Fibroblast of the conjunctiva (primary cell): ENCODE results near the gene GALNT9.

ENCODE experiments used
- DNase-seq: peaks from one replicate; pipeline ENCODE4 v3.0.0-alpha.2; 2010; ENCODE audit warnings: low read depth

GALNT9 gene

DNA sequence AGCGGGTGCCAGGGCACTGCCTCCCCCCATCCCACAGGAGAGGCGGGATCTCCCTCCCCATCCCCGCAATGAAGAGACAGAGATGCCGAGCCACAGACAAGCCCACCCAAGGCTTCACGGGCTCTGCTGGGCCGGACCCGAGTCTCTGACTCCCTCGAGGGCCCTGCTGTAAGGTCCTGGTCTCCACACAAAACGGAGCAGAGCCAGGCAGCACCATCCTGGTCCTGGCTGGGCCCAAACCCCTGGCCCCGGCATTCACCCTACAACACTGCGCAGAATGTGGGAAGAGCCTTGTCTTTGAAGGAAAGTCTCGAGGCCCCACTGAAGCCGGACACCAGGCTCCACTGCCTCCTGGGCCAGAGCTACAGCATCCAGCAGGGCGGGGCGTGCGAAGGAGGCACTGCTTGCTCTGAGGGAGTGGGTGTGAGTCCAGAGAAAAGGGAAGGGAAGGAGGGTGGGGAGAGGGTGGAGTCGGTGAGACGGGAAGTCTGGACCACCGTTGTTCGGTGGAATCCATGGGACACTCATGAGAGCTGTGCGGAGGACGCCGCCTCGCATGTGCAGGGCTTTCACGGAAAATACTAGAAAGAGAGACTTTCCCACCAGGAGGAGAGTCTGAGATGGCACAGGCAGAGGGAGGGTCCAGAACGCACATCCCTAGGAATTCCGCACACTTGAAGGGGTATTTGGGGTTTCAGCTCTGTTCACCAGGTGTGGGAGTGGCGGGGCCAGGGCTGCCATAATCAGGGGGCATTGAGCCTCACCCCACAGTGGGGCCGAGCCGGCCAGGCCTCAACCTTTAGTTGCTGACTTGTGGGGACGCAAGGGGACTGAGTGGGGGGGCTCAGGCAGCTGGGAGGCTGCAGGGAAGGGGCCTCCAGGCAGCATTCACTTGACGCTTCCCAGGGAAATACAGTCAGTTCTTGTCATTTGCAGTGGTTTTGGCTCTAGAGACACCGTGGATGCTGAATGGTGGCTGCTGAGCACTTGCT, 36.8 kb downstream of the GALNT9 start:
- DNase-seq = no peak

DNA sequence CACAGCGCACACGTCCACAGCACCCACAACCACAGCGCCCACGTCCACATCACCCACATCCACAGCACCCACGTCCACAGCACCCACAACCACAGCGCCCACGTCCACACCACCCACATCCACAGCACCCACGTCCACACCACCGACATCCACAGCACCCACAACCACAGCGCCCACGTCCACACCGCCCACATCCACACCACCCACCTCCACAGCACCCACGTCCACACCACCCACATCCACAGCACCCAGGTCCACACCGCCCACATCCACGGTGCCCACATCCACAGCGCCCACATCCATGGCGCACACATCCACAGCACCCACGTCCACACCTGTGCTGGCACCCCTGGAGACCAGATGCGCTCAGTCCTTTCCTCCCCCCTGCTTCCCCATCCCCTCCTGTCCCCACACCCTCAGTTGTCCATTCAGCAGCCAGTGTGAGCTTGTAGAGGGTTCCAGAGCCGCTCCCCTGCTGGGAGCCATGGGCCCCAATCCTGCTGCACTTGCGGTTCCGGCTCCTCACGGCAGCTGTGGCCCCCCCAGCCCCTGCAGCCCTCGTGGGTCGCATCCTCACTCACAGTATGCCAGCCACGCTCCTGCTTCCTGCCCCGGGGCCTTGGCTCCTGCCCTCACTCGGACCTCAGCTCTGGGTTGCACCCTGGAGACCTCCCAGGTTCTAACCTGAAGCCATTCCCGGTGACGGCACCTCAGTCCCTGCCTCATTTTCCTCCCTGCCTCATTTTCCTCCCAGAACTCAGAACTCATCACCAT, 37.8 kb downstream of the GALNT9 start:
- DNase-seq = no peak

DNA sequence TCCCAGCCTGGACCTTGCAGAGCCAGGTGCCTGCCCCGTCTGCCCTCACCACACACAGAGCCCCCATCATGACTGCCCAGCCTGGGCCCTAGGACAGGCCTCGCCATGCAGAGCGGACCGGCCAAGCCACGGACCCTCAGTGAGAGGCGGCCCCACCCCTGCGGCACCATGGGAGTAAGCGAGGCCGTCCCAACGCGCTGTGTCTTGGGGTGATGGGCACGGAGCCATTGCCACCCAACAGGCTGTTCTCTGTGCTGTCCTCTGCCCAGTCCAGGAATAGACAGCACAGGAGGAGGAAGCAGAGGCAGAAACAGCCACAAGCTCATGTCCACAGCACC, 39.2 kb downstream of the GALNT9 start:
- no peak for DNase-seq

DNA sequence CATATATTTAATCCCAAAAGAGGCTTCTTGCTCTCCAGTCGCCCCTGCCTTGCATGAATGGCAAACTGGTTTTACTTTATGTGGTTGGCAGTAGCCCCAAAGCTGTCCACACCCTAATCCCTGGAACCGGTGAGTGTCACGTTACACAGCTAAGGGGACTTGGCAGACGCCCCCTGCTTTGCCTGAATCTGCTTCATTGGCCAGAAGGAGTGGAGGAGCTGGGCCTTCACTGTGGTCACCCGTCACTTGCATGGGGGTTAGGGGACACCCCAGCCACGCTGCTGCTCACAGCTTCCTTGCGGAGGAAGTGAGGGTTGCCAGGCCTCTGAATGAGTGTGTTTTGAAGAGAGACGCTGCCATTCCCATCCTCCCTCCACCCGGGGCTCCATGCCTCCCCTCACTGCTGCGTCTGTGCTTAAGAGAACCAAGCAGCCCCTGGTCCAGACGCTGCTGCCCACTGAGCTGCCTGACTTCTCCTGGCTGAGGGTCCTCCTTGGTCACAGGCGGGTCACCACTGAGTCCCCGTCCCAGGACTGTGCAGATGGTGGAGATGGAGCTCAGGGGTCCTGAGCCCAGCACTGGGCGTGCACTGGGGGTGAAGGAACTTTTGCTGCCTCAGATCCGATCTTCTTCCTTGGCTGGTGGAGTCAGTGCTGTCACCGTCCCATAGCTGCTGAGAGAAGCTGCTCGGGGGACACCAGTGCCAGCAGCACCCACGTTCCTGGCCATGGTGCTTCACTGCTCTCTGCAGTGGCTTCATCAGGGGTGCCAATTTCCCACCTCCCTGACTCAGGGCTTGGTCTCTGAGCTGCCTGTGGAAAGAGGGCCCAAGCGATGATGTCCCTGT, 39.8 kb downstream of the GALNT9 start:
- no peak for DNase-seq

DNA sequence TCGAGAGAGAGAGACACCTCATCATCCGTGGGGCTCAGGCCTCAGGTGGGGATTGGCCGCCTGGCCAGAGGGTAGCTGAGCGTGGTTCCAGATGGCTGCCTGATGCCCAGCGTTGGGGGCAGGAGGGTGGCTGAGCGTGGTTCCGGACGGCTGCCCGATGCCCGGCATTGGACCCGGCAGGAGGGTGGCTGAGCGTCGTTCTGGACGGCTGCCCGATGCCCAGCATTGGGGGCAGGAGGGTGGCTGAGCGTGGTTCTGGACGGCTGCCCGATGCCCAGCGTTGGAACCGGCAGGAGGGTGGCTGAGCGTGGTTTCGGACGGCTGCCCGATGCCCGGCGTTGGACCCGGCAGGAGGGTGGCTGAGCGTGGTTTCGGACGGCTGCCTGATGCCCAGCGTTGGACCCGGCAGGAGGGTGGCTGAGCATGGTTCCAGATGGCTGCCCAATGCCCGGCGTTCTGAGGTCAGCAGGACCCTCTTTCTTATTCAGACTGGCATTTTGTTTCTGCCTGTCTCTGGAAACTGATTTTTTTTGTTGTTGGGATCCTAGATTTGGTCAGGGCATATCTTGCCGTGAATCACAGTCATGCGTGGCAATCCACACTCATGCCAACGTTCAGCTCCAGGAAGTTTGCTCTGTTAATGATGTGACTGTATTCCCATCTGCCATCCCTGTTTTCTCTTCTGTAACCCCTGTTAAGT, 40.7 kb downstream of the GALNT9 start:
- no peak for DNase-seq

DNA sequence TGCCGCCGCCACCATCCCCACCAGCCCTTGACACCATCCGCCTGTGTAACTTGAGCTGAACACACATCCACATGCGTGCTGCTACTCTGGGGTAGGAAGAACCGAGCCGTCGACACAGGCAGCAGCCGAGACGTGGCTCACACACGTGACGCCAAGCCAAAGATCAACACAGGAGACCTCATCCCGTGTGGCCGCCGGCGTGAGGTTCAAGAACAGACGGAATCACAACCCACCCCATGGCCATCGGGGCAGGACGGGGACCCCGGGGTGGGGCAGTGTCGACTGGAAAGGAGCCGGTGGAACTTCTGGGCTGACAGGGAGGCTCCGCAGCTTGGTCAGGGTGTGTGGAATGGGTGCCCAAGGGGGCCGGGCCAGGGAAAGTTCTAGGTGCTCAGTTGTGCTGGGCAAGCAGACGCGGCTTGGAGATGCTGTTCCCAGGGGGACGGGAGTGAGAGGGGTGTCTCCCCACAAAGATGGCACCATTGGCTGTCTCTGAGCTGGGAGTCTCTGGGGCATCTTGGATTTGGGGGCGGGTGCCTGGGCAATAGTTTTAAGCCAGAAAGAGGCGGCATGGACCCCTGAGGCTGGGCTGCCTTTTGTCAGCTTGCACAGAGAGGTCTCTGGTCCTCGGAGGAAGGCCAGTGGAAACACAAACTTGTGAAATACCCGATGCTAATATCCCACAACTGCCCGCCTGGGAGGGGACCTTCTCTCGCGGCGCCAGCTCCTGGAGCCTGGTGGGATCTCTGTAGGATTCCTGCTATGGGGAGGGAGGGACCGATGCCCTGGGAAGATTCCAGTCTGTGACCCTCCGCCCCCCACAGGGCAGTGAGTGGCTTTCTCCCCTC, 41.8 kb downstream of the GALNT9 start:
- no peak for DNase-seq

DNA sequence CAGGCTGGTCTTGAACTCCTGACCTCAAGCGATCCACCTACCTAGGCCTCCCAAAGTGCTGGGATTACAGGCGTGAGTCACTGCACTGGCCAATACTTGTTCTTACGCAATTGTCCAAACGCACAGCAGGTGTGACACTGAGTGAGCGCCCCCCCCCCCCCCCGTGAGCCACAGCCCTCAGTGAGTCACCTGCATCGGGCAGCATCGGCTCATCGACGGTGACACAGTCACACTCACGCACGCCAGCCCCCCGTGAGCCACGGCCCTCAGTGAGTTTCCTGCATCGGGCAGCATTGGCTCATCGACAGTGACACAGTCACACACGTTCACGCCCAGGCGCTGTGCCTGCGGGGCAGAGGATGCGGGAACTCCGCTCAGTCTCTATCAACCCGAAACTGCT, 42.5 kb downstream of the GALNT9 start:
- DNase-seq = no peak

DNA sequence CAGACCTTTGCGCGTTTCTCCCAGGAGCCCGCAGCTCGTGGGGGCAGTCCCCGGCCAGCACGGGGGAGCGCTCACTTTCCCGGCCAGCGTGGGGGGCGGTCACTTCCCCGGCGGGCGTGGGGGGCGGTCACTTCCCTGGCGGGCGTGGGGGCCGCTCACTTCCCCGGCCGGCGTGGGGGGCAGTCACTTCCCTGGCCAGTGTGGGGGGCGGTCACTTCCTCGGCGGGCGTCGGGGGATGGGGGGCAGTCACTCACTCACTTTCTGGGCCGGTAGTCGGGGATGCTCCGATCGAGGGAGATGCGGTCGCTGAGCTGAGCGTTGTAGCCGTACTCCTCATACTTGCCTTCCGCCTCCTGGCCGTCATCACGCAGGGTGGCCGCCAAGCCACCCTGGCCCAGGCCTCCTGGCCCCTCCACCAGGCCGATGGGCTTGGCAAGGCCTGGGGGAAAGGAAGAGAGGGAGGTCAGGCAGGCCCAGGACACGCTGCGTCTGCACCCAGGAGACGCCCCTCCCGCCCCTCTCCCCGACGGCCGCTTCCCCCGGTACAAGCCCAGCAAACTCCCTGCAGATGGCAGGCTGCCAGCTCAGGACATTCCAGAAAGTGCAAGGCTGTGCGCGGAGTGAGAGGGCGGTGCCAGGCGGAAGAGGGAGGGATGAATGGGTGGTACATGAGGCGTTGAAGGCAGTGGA, 43.3 kb downstream of the GALNT9 start:
- peak; percentile 36 for DNase-seq

DNA sequence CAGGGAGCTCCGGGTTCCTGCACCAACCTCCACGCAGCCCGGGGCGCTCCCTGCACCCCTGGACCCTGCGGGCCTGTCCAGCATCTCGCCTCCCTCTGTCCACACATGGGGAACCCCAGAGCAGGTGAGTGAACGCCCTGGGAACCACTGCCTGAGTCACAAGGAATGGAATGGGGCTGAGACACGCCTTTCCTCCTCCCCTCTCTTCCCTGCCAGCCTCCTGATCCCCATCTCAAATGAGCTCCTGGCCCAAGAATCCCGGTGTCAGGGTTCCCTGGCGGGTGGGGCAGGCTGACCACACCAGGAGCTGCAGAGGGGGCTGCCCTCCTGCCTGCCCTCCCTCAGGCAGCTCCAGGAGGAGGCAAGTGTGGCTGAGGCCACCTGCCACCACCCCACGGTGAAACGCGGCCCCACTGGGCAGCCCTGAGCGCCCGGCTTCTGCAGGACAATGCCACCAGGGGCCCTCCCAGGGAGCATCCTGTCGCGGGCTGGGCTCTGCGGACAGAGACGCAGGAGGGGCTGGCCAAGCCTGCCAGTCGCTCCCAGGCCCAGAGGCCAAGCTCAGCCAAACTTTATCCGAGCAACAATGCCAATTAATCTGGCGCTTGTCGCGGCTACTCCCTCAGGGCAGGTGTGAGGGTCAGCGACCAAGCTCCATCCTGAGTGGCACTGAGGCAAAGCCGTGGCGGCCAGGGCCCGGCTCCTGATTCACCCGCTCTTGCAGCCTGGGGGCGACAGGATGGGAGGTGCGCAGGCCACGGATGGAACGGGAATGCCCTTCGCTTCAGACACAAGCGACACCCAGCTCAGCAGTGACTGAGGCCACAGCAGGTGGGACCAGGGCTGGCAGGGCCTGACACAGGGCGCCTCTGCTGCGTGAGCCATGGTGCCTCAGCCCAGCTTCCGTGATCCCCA, 44.3 kb downstream of the GALNT9 start:
- no peak for DNase-seq

DNA sequence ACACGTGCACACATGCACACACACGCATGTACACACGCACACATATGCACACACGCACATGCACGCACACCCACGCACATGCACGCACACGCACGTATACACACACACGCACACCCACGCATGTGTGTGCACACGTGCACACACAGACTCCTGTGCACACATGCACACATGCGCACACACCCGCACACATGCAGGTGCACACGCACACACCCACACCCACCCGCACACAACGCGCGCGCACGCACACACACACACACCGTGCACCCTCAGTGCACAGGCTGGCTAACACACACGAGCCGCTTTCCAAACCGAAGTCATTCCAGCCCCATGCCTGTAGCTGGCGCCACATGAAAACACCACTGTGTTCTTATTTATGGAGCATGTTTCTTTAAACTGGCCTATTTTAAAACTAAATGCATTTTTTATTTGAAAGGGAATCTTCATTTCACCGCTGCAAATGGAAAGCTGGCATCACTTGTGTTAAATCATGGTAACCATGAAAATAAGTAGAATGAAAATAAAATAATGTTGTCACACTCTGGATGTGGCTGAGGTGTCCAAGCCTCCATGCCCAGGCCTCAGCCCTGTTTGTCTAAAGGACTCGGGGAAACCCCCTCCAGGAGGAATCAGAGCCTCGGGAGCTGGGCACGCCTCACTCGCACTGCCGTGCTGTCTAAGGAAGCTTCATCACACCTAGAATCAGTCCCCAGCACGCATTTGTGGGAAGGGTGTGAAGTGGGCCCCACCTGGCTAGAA, 45.1 kb downstream of the GALNT9 start:
- no peak for DNase-seq

DNA sequence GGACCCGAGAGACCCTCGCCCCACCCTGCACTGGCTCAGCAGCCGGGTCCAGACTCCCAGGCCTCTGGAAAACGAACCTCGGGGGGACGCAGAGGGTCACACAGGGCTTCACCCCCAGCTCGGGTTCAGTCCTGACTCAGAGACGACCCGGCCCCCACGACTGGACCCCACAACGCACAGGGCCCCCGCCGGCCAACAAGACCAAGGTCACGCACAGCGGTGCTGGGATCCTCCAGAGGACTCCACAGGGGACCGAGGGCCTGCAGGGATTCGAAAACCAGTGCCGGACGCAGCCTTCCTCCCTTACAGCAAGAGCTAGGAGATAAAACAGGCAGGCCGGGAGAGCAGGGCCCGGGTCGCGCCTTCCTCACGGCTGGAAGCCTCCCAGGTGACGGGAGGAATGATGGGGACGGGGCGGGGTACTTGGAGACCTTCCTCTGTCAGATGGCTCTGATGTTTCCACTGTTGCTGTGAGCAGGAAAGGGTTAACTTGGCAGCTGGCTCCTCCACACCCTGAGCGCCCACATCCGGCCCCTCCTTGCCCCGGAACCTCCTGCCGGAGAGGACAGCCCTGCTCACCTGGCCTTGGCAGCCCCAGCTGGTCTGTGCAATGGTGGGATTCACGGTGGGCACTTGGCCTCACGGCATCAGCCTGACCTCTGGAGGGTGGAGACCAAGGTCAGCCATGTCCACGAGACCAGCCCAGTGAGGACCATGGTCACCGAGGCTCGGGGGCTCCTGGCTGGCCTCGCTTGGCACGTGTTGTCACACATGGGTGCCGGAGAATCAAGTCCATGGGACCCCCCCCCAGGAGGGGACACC, 46.2 kb downstream of the GALNT9 start:
- no peak for DNase-seq

DNA sequence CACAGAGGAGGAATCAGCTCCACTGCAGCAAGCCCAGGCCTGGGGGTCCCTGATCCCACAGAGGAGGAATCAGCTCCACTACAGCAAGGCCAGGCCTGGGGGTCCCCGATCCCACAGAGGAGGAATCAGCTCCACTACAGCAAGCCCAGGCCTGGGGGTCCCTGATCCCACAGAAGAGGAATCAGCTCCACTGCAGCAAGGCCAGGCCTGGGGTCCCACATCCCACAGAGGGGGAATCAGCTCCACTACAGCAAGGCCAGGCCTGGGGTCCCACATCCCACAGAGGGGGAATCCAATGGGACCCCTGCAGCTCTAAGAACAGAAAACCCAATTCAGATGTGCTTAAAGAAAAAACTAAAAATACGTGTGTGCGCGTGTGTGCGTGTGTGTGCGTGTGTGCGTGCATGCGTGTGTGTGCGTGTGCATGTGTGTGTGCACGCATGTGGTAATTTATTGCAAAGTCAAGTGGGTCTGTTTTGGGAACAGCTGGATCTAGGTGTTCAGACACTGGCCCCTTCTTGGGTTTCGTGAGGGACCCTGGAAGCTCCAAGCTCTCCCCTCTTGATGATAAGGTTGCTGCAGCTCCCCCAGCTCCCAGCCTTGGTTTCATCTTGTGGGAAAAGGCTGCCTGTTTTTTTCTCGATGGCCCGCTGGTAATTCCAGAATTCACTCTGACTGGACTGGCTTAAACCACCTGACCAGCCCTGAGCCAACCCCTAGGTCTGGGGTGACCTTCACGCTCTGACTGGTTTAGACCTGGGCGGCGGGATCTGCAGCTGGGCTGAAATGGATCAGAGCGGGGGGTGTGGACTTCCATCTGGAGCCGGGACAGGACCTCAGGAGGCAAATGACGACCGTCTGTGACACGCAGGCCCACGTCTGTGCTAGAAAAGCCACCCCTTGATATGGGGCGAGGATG, 47.1 kb downstream of the GALNT9 start:
- DNase-seq = no peak

DNA sequence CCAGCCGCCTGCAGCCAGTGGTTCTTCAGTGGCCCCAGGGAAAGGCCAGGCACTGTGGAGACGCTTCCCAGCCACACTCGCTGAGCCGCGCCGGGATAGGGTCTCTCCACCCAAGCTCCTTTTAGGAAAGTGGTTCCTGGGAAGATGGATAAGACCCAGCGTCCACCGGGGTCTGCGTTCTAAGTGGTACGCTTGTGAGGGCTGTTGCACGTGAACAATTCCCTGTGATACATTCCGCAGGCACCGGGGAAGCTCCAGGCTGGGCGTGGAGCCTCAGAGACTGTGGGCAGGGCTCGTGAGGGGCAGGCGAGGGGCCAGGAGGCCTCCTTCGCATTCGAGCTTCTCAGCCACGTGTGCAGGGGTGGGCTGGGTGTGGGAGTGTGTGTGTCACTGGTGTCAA, 48.4 kb downstream of the GALNT9 start:
- no peak for DNase-seq

DNA sequence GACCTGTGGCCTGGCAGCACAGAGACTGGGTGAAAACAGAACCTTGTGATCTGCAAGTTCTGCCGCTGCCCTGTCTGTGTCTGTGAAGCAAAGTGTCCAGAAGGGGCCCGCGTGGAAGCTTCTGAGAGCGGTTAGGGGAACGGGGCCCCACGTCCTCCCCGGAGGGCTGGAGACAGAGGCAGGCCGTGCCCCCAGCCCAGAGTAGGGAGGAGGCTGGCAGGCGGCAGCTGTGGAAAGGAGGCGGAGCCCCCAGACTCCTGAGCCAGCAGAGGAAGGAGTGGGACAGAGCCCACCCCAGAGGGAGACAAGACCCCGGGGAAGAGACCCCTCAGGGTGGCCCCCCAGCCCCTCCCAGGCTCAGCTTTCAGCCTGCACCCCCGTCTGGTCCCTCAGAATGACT, 49.0 kb downstream of the GALNT9 start:
- DNase-seq = no peak

DNA sequence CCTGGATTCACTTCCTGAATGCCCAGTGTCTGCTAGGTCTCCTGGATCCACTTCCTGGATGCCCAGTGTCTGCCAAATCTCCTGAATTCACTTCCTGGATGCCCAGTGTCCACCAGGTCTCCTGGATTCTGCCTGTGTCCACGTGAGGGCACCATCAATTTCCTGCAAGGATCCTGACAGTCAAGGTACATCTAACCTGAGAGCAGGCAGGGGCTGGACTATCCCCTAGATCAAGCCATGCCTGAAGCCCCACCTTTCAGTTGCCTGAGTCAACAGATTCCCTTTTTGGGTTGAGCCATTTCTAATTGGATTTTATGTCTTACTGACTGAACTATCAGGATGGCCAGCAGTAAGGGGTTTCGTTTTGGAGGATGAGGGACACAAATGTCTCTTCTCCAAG, 49.5 kb downstream of the GALNT9 start:
- no peak for DNase-seq

DNA sequence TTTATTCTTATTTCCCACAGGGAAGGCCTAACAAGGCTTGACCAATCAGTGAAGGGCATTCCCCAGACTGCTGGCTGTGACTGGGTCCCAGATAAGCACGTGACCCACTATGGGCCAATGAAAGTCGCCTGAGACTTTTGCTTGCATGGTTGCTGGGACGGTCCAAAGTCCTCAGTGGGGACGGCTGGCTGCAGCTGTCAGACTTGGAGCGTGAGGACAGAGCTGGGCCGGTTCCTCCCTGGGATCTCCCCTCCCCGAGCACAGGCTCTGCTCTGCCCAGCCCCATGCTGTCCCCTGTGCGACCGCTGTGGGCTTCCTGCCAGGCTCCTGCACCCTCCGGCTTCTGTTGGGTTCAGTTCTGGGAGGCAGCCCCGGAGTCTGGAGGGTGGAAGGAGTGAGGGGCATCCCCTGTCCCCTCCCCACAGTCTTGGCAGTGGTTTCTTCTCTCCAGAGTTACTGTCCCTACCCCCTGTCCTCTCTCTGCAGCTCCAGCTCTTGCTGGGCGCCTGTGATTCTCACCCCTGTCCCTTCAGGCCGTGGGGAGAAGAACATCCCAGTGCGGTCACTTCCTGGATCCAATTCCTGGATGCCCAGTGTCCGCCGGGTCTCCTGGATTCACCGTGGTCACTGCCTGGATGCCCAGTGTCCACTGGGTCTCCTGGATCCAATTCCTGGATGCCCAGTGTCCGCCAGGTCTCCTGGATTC, 50.1 kb downstream of the GALNT9 start:
- DNase-seq = no peak
